HCT116 (cell line): ENCODE data around the gene TTLL11. TPM values are rescaled to one million over a fixed set of nuclear protein-coding genes. Genes with fewer than 3 reads are reported as not detected.

Experiments
- ATAC-seq: fragments of 200-7000 bp; cut with Tn5 transposase; 2 replicates; pipeline ENCODE4 v1.9.1; 2020; ENCODE audit warnings: mild to moderate bottlenecking, moderate library complexity
- BruUV-seq: library from RNA; stranded (reverse); fragments of 400-500 nt; replicated peaks from 2 replicates; lab custom pipeline; 2021; lab: Mats Ljungman, UMichigan
- CTCF ChIA-PET: fragments of 300-600 bp; sonication (Branson Sonifier 250); formaldehyde crosslinking; loops from one replicate; lab custom pipeline; 2021; ENCODE audit warnings: antibody characterized with exemption; lab: Charles Lee
- POLR2A ChIA-PET: fragments of 300-600, 350-600 bp; sonication (Branson Sonifier 250); formaldehyde crosslinking; loops from one replicate; lab custom pipeline; 2021; ENCODE audit warnings: antibody characterized with exemption; lab: Charles Lee
- RAD21 ChIA-PET, 2 experiments: fragments of 300-600 bp; sonication (Branson Sonifier 250); formaldehyde crosslinking; loops; one replicate each; lab custom pipeline; 2023; ENCODE audit warnings: low total read pairs in 2 of 2; ENCODE audit not compliant: uncharacterized antibody in 2 of 2, unreplicated experiment in 2 of 2, low non-redundant PET in 1 of 2; lab: Charles Lee
- DNase-seq: peaks from one replicate; pipeline ENCODE4 v3.0.0-alpha.2; 2010; ENCODE audit warnings: low read depth, low spot score
- H2AFZ ChIP-seq: fragments of 200-600 bp; shearing (Covaris generic), sonication (generic); 2 replicates; pipeline ENCODE4 v1.6.1; 2017; ENCODE audit warnings: low read depth, mixed run types, mixed read lengths, antibody characterized with exemption, low read length; ENCODE audit not compliant: poor library complexity, severe bottlenecking
- H3K27ac ChIP-seq: 2 replicates; pipeline ENCODE4 v1.5.1; 2012; ENCODE audit warnings: low read depth, low read length
- H3K27me3 ChIP-seq: fragments of 200-600 bp; sonication (generic); 2 replicates; pipeline ENCODE4 v1.6.1; 2016; ENCODE audit warnings: mixed run types, low read length, mixed read lengths; ENCODE audit not compliant: insufficient read depth
- H3K36me3 ChIP-seq, 2 experiments: fragments of 200-500 bp in 1 of 2; fragments of 200-600 bp in 1 of 2; sonication (Bioruptor generic) in 1 of 2; sonication (generic) in 1 of 2; 2 replicates each; pipeline versions ENCODE4 v1.5.1 to v1.6.1; 2014 to 2016; ENCODE audit warnings: low read length in 2 of 2, inconsistent platforms in 1 of 2, mixed read lengths in 1 of 2, mixed run types in 1 of 2; ENCODE audit not compliant: insufficient read depth in 2 of 2, control insufficient read depth in 1 of 2
- H3K4me1 ChIP-seq, 2 experiments: fragments of 200-600 bp in 1 of 2; sonication (generic) in 1 of 2; 2 replicates each; pipeline versions ENCODE4 v1.5.1 to v1.6.1; 2012 to 2017; ENCODE audit warnings: low read length in 2 of 2, inconsistent platforms in 1 of 2, mild to moderate bottlenecking in 1 of 2, mixed read lengths in 1 of 2, mixed run types in 1 of 2, moderate library complexity in 1 of 2; ENCODE audit not compliant: insufficient read depth in 2 of 2, control insufficient read depth in 1 of 2
- H3K4me2 ChIP-seq: fragments of 200-600 bp; sonication (generic); 2 replicates; pipeline ENCODE4 v1.6.1; 2017; ENCODE audit warnings: mixed run types, low read length, mixed read lengths
- H3K4me3 ChIP-seq, 2 experiments: fragments of 200-600 bp in 1 of 2; sonication (generic) in 1 of 2; replicated peaks in 1 of 2; 2 replicates each; pipeline ENCODE4 v1.5.1; 2011 to 2016; ENCODE audit warnings: low read length in 2 of 2, control low read depth in 1 of 2, low read depth in 1 of 2, mild to moderate bottlenecking in 1 of 2, mixed read lengths in 1 of 2, mixed run types in 1 of 2
- H3K79me2 ChIP-seq: fragments of 200-600 bp; sonication (generic); 2 replicates; pipeline ENCODE4 v1.6.1; 2017; ENCODE audit warnings: mild to moderate bottlenecking, mixed run types, low read length, moderate library complexity, mixed read lengths; ENCODE audit not compliant: insufficient read depth
- H3K9ac ChIP-seq: fragments of 200-600 bp; sonication (generic); 2 replicates; pipeline ENCODE4 v1.6.1; 2016; ENCODE audit warnings: low read length, mixed read lengths
- H3K9me2 ChIP-seq: fragments of 200-600 bp; sonication (generic), shearing (Covaris generic); 2 replicates; pipeline ENCODE4 v1.6.1; 2017; ENCODE audit warnings: mixed run types, mild to moderate bottlenecking, moderate library complexity; ENCODE audit not compliant: insufficient read depth
- H3K9me3 ChIP-seq, 2 experiments: fragments of 200-500 bp in 1 of 2; fragments of 200-600 bp in 1 of 2; sonication (Bioruptor generic) in 1 of 2; sonication (generic) in 1 of 2; 2 replicates each; pipeline ENCODE4 v1.6.1; 2014 to 2017; ENCODE audit warnings: low read length in 2 of 2, mixed read lengths in 2 of 2, inconsistent platforms in 1 of 2, low read depth in 1 of 2, mild to moderate bottlenecking in 1 of 2, mixed run types in 1 of 2, moderate library complexity in 1 of 2; ENCODE audit not compliant: control insufficient read depth in 1 of 2, insufficient read depth in 1 of 2
- H4K20me1 ChIP-seq: fragments of 200-600 bp; sonication (generic), shearing (Covaris generic); 2 replicates; pipeline ENCODE4 v1.6.1; 2017; ENCODE audit warnings: mixed run types, mild to moderate bottlenecking, moderate library complexity; ENCODE audit not compliant: insufficient read depth
- ATF3 ChIP-seq: IDR thresholded peaks from 2 replicates; pipeline ENCODE4 v1.6.1; 2012
- CTCF ChIP-seq, 3 experiments: fragments of 200-600 bp in 1 of 3; sonication (generic) in 1 of 3; IDR thresholded peaks in 2 of 3; conservative IDR thresholded peaks in 1 of 3; 2 replicates each; pipeline ENCODE4 v1.5.1; 2012 to 2017; ENCODE audit warnings: low read depth in 2 of 3, low read length in 2 of 3, antibody characterized with exemption in 1 of 3, borderline replicate concordance in 1 of 3, control low read depth in 1 of 3, mild to moderate bottlenecking in 1 of 3, mixed read lengths in 1 of 3, mixed run types in 1 of 3, moderate library complexity in 1 of 3; ENCODE audit not compliant: insufficient read depth in 1 of 3
- EGR1 ChIP-seq: IDR thresholded peaks from 2 replicates; pipeline ENCODE4 v1.6.1; 2012; ENCODE audit warnings: low read depth
- FOSL1 ChIP-seq: IDR thresholded peaks from 2 replicates; pipeline ENCODE4 v1.6.1; 2012; ENCODE audit warnings: low read depth
- JUND ChIP-seq: IDR thresholded peaks from 2 replicates; pipeline ENCODE4 v1.6.1; 2012
- POLR2A ChIP-seq: IDR thresholded peaks from 2 replicates; pipeline ENCODE4 v1.7.0; 2011; ENCODE audit warnings: borderline replicate concordance; ENCODE audit not compliant: insufficient read depth, insufficient read length; ENCODE audit errors: extremely low read depth
- TCF7L2 ChIP-seq: IDR thresholded peaks from 2 replicates; pipeline ENCODE4 v1.7.0; 2011; ENCODE audit warnings: borderline replicate concordance, inconsistent platforms; ENCODE audit not compliant: insufficient read depth, insufficient read length; ENCODE audit errors: extremely low read depth
- ZNF274 ChIP-seq: fragments of 200-500 bp; sonication (Bioruptor generic); IDR thresholded peaks from 2 replicates; pipeline ENCODE4 v1.6.1; 2014; ENCODE audit warnings: mild to moderate bottlenecking, low read depth, low read length, inconsistent platforms
- intact Hi-C: fragments of 100-400 bp; cut with micrococcal nuclease; formaldehyde crosslinking; loops from 2 replicates; pipeline ENCODE4 v1.10.0; 2022
- total RNA-seq: library from RNA; stranded (reverse); gene quantifications from one replicate; pipeline ENCODE4 v1.2.1, GENCODE V29; 2021; ENCODE audit not compliant: unreplicated experiment
- TF ChIP-seq, protein P1 (sequence below): IDR thresholded peaks from 2 replicates; pipeline ENCODE4 v1.6.1; 2012; ENCODE audit warnings: low read depth
- TF ChIP-seq, protein P2 (sequence below): IDR thresholded peaks from 2 replicates; pipeline ENCODE4 v1.6.1; 2011; ENCODE audit warnings: mild to moderate bottlenecking, low read length, moderate library complexity; ENCODE audit not compliant: insufficient replicate concordance; ENCODE audit errors: extremely low read depth
- TF ChIP-seq, protein P3 (sequence below): IDR thresholded peaks from 2 replicates; pipeline ENCODE4 v1.6.1; 2012

The TTLL11 gene
- total RNA-seq, 1 experiment from 2014 or later, result 2.2 TPM

- RAD21 ChIA-PET, result no interaction called here
Measured at GRCh38 chr9:121860213-121860612, 232.9 kb downstream of the TTLL11 start.

More at GRCh38 chr9:121860213-121860612, 232.9 kb downstream of the TTLL11 start:
- Histone ChIP-seq H3K36me3 (no peaks in the 10 kb centered on the region), H3K9ac (no peak overlapping the region), H2AFZ (no peak overlapping the region), H3K4me1 (no peaks in the 10 kb centered on the region), H3K9me3 (no peaks in the 10 kb centered on the region), H4K20me1 (no peaks in the 10 kb centered on the region), H3K9me2 (no peaks in the 10 kb centered on the region), H3K4me2 (no peak overlapping the region), H3K79me2 (no peaks in the 10 kb centered on the region), H3K27ac (no peak overlapping the region)
- POLR2A ChIA-PET, result no interaction called here
- no TSS peak for BruUV-seq
- no peak for DNase-seq
- CTCF ChIA-PET, result interaction anchor here (1.3 to 2.2 kb wide), 3 partner anchors 117 to 314 kb away, joined by 3 to 9 read pairs (median 5); no protein-coding TSS in a partner anchor
- TF ChIP-seq ATF3 (no peak), JUND (no peak), TCF7L2 (no peak), ZNF274 (no peak), FOSL1 (no peak), POLR2A (no peak), EGR1 (no peak), CTCF (IDR thresholded peaks at IDR 0.05 in 2 of 3, conservative IDR thresholded peaks at IDR 0.05 in 1 of 3; ENCODE audit: borderline replicate concordance in 1 of 3, insufficient read depth in 1 of 3, low read depth in 2 of 3, low read length in 2 of 3) (no peak)
- TF ChIP-seq, protein P1, sequence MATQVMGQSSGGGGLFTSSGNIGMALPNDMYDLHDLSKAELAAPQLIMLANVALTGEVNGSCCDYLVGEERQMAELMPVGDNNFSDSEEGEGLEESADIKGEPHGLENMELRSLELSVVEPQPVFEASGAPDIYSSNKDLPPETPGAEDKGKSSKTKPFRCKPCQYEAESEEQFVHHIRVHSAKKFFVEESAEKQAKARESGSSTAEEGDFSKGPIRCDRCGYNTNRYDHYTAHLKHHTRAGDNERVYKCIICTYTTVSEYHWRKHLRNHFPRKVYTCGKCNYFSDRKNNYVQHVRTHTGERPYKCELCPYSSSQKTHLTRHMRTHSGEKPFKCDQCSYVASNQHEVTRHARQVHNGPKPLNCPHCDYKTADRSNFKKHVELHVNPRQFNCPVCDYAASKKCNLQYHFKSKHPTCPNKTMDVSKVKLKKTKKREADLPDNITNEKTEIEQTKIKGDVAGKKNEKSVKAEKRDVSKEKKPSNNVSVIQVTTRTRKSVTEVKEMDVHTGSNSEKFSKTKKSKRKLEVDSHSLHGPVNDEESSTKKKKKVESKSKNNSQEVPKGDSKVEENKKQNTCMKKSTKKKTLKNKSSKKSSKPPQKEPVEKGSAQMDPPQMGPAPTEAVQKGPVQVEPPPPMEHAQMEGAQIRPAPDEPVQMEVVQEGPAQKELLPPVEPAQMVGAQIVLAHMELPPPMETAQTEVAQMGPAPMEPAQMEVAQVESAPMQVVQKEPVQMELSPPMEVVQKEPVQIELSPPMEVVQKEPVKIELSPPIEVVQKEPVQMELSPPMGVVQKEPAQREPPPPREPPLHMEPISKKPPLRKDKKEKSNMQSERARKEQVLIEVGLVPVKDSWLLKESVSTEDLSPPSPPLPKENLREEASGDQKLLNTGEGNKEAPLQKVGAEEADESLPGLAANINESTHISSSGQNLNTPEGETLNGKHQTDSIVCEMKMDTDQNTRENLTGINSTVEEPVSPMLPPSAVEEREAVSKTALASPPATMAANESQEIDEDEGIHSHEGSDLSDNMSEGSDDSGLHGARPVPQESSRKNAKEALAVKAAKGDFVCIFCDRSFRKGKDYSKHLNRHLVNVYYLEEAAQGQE, result no peak
- TF ChIP-seq, protein P2, sequence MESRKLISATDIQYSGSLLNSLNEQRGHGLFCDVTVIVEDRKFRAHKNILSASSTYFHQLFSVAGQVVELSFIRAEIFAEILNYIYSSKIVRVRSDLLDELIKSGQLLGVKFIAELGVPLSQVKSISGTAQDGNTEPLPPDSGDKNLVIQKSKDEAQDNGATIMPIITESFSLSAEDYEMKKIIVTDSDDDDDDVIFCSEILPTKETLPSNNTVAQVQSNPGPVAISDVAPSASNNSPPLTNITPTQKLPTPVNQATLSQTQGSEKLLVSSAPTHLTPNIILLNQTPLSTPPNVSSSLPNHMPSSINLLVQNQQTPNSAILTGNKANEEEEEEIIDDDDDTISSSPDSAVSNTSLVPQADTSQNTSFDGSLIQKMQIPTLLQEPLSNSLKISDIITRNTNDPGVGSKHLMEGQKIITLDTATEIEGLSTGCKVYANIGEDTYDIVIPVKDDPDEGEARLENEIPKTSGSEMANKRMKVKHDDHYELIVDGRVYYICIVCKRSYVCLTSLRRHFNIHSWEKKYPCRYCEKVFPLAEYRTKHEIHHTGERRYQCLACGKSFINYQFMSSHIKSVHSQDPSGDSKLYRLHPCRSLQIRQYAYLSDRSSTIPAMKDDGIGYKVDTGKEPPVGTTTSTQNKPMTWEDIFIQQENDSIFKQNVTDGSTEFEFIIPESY, result no peak
- TF ChIP-seq, protein P3, sequence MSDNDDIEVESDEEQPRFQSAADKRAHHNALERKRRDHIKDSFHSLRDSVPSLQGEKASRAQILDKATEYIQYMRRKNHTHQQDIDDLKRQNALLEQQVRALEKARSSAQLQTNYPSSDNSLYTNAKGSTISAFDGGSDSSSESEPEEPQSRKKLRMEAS, result no peak
- TF ChIP-seq, all 23 proteins: peak for 0
- no peak overlapping the region for H3K4me3 ChIP-seq
- ATAC-seq, result no peak
- peaks cover 5% of the 10 kb centered on the region; the same call in 1 of the 2 replicates for H3K27me3 ChIP-seq
- intact Hi-C loops, result loop anchor here (5.0 kb wide), 2 partner anchors 123 to 163 kb away; no protein-coding TSS in a partner anchor
